Erythroblast (primary cell): ENCODE data around the gene XKRX.

ENCODE experiments used
- GATA1 ChIP-seq: IDR thresholded peaks from 2 replicates; pipeline ENCODE4 v1.6.1; 2011; ENCODE audit warnings: low read depth, mild to moderate bottlenecking, control low read depth, low read length, moderate library complexity
- POLR2A ChIP-seq: IDR thresholded peaks from 2 replicates; pipeline ENCODE4 v1.6.1; 2011; ENCODE audit warnings: mild to moderate bottlenecking, low read length

DNA sequence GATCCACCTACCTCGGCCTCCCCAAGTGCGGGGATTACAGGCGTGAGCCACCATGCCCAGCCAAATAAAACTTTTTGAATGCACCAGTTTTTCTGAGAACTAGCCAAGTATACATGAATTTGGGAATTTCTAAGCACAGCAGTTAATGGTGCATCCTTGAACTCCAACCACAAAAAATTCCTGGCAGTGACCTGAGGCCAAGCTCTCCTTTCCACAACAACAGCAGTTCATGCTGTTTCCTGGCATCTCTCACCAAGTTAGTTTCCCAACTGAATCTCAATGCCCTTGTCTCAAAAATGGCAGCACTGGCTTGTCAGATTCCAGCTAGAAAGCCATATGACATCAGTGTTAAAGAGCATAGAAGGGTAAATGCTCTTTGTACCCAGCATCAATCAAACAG, 15.9 kb upstream of the XKRX start:
- TF ChIP-seq POLR2A (no peak), GATA1 (no peak)
